Femur (tissue), 1 donor: ENCODE results near the gene GSTK1.
"Not testable (repeated sequence)": the region's sequence is repeated elsewhere in the genome, so short reads cannot be mapped to it uniquely, and the experiment has no call there.

Source experiments
- DNase-seq: peaks from one replicate; pipeline ENCODE4 v3.0.0-alpha.2; 2017

GSTK1 gene

DNA sequence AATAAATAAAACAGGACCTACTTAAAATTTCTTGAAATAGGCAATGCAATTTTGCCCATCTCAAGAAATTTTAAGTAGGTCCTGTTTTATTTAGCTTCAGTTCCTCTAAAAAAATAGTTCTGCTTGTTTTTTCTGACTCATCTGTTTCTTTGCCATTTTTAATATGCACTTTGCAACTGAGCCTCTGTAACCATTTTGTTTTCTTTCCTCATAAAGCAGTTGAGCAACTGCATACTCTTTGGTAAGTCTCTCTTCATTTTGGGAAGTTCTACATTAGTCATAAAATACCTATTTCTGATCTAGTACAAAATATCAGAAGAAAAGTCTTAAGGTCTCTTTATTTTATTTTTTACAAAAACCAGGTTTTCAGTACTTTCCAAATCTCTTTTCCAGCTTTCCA, 23.4 kb upstream of the GSTK1 start:
- no peak for DNase-seq

DNA sequence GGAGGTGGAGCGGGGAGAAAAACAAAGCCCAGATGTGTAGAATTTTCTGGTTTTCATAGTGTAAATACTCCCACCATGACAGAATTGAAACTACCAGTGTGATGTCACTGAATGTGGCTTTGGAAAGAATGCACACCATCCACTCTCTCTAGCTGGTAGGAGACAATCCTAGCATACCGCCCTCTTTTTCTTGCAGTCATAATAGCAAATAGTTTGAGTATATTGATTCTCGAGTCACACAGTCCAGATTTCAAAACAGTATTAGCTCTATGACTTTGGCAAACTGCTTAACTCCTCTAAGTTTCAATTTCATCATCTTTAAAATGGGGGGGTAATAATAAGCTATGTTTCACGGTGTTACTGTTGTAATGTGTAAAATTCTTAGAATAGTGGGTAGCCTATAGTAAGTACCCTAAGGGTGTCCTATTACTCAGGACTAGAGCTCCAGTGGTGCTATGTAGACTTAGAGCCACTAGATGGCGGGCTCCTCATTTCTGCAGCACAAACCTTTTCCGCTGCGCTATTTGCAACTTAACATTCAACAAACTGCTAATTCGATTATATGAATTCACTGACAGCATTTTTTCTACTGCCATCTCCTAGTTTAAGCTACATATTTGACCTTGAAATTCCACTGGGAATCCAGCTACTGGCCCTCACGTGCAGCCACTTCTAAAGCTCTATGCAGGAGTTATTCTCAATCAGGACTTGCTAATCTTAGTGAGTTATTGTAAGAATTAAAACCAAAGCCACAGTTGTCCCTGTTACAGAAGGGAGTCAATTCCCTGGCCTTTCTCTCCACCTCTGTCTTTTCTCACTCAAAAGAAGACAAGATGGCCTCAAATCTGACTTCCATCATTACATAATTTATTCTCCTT, 22.7 kb upstream of the GSTK1 start:
- DNase-seq, result peak; percentile 76

DNA sequence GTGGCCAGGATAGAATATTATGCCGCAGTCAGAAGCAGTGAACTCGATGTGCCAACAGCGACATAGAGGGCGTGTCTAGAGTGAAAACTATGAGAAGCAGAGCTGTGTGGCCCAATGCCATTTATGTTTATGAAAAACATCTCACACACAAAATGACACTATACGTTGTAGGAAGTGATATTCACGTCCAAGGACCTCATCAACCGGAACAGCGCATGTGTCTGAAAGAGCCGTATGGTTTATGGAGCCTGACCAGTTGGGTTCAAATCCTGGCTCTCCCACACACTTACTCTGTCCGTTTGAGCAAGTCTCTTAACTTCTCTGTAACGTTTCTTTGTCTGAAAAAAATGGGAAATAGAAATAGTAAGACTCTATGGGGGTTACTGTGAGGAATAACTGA, 20.9 kb upstream of the GSTK1 start:
- DNase-seq, result no peak

DNA sequence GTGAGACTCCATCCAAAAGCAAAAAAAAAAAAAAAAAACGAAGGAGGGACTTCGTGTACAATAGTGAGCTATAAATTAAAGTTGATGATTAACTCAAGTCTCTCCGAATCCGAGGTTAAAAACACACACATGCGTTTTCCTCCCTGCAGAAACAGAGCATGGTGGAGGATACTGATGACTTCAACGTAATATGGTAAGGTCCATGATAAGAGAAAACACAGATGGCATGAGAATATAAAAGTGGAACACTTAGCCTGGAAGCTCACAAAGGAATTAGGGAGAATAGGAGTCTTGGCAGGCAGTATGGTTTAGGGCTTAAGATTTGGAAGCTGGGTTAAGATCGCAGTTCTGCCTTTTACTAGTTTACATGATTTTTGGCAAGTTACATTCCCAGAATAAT, 20.1 kb upstream of the GSTK1 start:
- no peak for DNase-seq

DNA sequence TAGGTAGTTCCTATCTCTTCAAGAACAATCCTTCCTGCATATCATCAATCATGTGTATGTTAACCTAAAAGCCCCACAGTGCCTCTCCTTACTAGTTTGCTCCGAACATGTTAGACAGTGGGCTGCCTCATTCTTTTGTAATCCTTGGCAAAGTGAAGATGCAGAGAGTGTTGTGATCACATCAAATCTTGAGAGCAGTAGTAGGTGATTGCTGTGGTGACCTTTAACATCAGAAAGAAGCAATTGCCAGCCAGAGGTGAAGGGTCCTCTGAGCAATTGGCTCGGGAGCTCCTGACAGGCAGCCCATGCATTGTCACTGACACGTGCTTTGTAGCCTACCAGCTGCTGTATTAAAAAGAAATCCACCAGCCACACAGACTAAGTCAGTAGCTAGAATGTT, 19.6 kb upstream of the GSTK1 start:
- no peak for DNase-seq

DNA sequence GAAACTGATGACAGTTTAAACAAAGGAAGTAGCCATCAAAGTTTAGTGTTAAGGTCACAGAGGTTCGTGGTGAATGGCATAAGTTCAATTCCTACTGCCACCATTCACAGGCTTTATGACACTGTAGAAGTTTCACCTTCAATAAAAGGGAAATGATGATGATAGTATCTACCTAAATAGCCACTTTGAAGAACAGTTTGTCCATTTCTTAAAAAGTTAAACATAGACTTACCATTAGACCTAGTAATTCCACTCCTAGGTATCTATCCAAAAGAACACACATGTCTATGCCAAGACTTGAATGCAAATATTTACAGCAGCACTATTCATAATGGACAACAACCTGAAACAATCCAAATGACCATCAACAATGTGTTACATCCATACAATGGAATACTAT, 18.9 kb upstream of the GSTK1 start:
- no peak for DNase-seq

DNA sequence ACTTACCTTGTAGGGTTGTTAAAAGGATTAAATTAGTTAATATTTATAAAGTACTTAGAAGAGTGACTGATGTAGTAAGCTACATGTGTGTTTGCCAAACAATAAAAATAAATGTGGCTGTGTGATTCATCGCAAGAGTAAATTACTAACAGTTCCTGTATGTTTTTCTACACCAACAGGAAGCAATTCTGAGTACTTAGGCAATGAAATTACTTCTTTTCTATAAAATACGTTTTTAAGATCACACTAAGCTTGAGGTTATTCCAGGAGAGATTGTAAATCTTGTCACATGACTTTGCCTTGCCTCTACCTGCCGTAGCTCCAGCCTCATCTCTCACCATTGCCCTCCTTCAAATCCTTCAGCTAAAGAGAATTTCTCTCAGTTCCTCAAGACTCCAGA, 18.1 kb upstream of the GSTK1 start:
- no peak for DNase-seq

DNA sequence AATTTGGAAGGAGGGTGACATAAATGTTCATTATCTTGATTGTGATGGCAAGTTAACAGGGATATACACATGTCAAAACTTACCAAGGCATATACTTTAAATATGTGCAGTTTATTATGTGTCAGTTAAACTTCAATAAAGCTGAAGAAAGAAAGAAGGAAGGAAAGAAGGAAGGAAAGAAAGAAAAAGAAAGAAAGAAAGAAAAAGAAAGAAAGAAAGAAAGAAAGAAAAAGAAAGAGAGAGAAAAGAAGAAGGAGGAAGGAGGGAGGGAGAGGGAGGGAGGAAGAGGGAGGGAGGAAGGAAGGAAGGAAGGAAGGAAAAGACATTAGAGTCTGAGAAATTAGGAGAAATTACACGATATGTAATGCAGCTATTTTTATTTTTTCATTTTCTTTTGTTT, 15.9 kb upstream of the GSTK1 start:
- DNase-seq, result no peak

DNA sequence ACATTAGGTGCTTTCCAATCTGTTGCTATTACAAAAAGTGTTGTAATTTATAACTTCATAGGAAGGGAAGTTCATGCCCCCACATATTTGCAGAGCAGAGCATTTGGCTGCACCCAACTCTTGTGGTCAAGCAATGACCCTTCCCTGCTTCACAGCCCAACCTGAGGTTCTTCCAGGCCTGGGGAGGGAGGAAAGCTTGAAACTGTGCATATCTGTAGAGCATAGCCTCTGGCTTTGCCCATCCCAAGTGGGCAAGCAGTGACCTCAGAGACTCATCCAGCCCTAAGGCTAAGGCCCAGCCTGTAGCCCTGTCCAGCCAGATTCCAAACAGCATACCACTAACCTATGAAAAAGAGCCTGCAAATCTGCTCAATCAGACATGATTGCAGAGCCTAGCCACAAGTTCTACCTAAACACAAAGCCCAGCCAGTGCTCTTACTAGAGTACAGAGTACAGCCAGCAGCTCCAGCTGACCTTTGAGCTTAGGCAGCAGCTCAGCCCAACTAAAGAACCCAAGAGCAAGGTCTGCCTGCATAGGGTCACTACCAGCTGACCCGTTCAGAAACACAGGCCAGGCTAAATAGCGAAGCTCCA, 14.4 kb upstream of the GSTK1 start:
- DNase-seq, result no peak

DNA sequence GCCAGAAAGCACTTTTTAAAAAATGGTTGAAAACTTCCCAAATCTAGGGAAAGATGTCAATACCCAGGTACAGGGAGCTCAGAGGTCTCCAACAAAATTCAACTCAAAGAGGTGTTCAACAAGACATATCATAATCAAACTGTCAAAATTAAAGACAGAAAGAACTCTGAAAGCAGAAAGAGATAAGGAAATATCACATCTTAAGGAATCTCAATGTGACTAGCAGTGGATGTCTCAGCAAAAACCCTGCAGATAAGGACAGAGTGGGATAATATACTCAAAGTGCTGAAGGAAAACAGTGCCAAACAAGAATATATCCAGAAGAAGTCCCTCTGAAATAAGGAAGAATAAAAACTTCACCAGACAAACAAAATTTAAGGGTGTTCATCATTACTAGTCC, 13.0 kb upstream of the GSTK1 start:
- DNase-seq, result no peak

DNA sequence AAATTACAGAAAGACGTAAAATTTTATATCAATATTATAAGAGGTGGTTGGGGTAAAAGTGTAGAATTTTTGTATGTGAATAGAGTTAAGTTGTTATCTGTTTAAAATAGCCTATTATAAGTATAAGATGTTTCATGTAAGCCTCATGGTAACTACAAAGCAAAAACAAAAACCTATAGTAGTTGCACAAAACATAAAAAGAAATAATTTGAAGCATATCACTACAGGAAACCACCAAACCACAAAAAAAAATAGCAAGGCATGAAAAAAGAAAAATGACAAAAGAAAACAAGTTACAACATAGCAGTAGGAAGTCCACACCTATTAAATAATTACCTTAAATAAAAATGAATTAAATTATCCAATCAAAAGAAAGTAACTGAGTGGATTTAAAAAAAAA, 12.4 kb upstream of the GSTK1 start:
- DNase-seq, result no peak

DNA sequence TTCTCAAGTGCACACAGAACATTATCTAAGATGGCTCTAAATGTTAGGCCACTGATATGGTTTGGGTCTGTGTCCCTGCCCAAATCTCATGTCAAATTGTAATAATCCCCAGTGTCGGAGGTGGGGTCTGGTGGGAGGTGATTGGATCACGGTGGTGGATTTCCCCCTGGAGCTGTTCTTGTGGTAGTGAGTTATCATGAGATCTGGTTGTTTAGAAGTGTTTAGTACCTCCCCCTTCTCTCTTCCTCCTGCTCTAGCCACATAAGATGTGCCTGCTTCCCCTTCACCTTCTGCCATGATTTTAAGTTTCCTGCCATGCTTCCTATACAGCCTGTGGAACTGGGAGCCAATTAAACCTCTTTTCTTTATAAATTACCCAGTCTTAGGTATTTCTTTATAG, 11.2 kb upstream of the GSTK1 start:
- no peak for DNase-seq

DNA sequence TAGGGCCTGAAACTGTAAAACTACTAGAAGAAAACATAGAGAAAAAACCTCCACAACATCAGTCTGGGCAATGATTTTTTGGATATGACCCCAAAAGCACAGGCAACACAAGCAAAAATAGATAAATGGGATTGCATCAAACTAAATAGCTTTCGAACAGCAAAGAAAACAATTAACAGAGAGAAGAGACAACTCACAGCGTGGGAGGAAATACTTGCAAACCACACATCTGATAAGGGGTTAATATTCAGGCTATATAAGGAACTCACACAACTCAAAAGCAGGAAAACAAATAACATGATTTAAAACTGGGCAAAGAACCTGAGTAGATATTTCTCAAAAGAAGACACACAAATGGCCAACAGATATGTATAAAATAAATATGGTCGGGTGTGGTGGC, 7.7 kb upstream of the GSTK1 start:
- DNase-seq, result no peak

DNA sequence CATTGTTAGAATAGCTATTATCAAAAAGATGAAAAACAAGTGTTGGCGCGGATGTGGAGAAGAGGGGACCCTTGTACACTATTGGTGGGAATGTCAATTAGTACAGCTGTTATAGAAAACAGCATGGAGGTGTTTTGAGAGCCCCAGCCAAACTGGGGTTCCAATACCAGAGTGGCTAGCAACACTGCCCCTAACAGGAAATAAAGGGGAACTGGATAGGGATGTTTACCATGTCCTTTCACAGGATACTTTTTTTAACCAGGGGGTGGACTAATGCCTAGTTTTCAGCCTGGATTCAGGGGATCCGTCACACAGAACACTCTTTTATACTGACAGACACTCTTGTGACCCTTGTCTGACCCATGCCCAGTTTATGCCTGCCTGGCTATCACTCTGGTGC, 6.9 kb upstream of the GSTK1 start:
- no peak for DNase-seq

DNA sequence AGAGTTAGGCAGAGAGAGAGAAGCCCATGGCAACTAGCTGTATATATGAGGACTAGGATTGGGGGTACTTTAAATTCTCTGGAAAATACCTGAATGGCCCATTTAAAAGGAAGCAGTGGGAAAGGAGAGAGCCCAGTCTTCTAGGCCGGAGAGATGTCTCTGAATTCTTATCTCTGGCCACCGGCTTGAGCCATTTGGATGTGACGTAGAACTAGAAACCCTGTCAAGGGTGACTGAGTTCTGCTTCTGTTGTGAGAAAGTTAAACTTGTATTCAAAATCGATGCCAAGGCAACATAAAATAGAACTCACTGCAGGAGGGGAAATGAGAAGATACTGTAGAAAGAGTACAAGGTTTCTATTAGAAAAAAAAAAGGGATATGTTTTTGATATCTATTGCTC, 6.3 kb upstream of the GSTK1 start:
- DNase-seq, result no peak

DNA sequence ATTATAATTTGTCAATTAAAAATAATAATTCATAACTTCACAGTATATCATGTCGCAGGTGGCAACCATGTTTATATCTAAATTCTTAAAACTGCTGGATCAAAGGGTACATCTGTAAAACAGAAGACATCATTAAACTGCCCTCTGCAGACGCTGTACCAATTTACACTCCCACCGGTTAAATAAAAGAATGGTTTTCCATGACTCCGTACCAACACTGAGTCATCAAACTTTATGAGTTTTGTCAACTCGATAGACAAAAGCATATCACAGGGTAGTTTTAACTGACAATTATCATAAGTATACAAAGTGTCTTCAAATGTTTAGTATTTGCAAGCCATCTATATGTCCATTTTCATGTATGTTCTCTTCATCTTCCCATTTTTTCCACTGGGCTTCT, 5.7 kb upstream of the GSTK1 start:
- no peak for DNase-seq

DNA sequence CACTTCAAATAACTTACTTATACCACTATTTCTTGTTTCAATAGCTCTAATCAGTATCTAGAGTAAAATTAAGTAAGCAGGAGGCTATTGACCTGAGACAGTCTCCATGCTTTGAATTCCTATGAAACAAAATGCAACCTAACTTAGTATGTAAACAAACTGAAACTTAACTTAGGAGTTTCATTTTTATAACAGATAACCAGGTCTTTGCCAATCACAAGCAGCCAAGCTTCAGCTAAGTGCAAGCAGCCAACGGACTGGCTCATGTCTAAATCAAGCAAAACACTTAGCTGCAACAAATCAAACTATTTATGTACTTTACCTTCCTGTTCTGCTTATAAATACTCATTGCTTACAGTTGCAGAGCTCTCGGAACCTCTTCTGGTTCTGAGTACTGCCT, 4.4 kb upstream of the GSTK1 start:
- no peak for DNase-seq

DNA sequence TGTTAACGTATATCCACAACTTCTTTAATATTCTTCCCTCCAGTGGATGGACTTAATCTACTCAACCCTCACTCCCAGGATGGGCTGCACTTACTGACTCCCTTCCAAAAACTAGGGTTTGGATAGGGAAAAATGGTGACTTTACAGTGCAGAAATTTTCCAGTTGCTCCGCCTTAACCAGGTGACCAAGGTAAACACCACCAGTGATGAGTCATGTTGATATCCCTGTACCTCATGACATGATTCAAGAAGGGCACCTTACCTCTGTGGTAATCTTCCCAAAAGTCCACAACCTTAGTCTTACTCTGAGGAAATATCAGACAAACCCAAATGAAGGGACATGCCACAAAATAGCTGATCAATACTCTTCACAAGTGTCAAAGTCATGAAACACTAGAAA, 3.5 kb upstream of the GSTK1 start:
- DNase-seq, result no peak

DNA sequence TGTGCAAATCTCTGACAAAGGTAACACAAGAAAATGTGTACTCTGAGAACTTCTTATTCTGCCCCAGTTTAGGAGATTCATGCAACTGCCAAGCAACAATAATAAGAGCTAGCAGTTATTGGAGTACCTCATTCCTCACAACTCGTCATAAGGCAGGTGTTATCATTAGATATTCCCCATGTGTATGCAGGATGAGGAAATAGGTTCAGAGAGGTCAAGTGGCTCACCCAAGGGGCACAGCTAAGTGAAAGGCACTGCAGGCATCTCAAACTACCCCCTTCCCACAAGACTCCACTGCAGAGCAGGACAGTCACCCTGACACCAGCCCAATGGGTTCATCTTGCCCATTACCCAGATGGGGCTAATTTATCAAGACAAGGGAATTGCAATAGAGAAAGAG, 1.3 kb upstream of the GSTK1 start:
- DNase-seq, result no peak

DNA sequence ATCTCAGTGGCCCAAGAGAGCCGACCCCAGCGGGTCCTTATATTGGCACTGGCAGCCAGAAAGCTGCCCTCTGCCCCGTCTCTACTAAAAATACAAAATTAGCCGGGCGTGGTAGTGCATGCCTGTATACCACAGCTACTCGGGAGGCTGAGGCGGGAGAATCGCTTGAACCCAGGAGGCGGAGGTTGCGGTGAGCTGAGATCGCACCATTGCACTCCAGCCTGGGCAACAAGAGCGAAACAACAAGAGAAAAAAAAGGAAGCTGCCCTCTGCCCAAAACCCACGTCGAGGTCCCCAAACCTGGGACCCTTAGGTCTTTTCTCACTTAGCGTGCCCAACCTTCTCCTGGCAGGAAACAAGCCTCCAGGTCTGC, 941 bp downstream of the GSTK1 start:
- not testable (repeated sequence) for DNase-seq

DNA sequence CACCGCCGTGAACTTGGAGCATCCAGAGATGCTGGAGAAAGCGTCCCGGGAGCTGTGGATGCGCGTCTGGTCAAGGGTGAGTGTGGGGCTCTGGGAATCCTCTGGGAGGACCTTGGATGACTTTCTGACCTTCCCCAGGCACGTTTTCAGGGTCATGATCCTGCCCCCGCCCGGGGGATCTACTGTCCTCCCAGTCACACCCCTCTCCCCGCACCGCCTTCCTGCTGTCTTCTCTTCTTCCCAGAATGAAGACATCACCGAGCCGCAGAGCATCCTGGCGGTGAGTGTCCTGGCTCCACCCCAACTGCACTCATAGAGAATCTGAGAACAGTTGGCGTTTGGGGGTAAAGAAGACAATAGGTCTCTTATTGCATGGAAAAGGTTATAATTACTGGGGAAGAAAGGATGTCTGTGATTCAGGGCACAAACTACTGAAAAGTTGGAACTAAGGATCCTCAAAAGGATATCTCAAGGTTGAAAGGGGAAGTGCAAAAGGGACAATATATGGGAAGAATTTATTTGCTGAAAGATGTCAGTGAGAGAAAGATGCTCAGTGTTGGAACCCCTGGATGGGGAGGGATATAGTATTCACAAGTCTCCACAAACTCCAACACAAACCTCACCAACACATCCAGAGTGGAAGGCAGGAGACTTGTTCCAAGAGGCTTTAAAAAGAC, 1.9 kb downstream of the GSTK1 start:
- DNase-seq, result no peak

DNA sequence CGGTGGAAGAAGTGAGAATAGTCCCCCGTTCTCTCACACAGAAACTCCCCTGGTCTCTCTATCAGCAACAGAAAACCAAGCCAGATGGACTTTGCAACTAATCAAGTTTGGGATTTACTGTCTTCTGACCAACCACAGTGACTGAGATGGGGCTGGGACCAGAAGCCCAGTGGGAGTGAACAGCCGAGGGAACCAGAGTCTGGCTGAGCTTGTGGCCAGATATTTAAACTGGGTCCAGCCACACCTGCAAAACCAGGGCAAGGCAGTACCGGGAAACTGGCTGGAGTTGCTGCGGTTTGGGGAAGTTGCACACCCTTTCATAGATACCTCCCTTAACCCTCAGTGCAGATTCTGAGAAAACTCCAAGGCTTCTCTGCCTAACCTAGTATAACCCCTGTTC, 6.0 kb downstream of the GSTK1 start:
- DNase-seq, result no peak

DNA sequence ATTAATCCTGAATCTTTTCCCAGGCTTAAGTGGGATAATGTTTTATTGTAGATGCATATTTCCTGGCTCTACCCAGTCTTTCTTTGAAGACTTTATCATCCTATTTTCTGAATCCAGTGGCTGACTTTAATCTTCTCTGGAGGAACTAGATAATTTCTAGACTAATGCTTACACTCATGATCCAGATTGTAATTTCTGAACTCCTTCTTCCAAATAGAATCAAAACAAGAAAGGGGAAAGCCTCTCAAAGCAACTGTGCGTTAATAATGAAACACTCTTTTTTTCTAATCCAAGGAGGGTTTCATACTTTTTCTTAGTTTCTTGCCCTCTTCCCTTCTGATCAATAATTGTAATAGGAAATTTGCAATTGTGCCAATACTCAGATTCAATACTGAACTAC, 8.0 kb downstream of the GSTK1 start:
- no peak for DNase-seq

DNA sequence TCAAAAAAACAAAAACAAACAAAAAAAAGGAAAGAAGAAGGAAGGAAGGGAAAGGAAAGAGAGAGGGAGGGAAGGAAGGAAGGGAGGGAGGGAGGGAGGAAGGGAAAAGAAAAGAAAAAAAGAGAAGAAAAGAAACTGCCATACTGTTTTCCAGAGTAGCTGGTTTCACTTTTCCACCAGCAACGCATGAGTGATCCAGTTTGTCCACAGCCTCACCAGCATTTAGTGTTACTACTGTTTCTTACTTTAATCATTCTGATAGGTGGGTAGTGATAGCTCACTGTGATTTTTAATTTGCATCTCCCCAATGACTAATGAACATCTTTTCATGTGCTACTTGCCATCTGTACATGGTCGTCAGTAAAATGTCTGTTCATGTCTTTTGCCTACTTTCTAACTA, 9.6 kb downstream of the GSTK1 start:
- DNase-seq, result no peak
